ENCODE results near the gene STARD13. TPM values are rescaled to one million over a fixed set of nuclear protein-coding genes. Genes with fewer than 3 reads are reported as not detected.

The STARD13 gene
- total and polyA plus RNA-seq, 2 donors: 1.7 to 2.0 TPM

- H3K4me3 ChIP-seq (ENCODE audit: low read length in 2 of 2): no peak overlapping the region
- H3K9me3 ChIP-seq (ENCODE audit: control insufficient read depth in 2 of 2, insufficient read depth in 1 of 2, low read length in 1 of 2): no peaks in the 10 kb centered on the region
- DNase-seq (ENCODE audit: low read depth in 6 of 9, low spot score in 9 of 9): no peak
- no peaks in the 10 kb centered on the region for H3K4me1 ChIP-seq (ENCODE audit: control insufficient read depth in 2 of 2, insufficient read depth in 2 of 2, low read length in 2 of 2)
- no peak overlapping the region for H3K27ac ChIP-seq (ENCODE audit: low read depth in 1 of 2, low read length in 1 of 2)
- no peaks in the 10 kb centered on the region for H3K36me3 ChIP-seq (ENCODE audit: control insufficient read depth in 2 of 2, insufficient read depth in 2 of 2, low read length in 1 of 2)
- WGBS: 69% methylated on average over 4 of the region's 4 CpGs
- H3K27me3 ChIP-seq (ENCODE audit: control insufficient read depth in 2 of 2, insufficient read depth in 1 of 2, low read length in 1 of 2): no peaks in the 10 kb centered on the region
Measured at GRCh38 chr13:33312150-33312860, 26.8 kb upstream of the STARD13 start.

GRCh38 chr13:33311040-33311439 lies 25.5 kb upstream of the STARD13 start:
- WGBS: 95% methylated on average over 2 of the region's 2 CpGs
- Histone ChIP-seq H3K36me3 (ENCODE audit: control insufficient read depth in 2 of 2, insufficient read depth in 2 of 2, low read length in 1 of 2) (no peaks in the 10 kb centered on the region), H3K9me3 (ENCODE audit: control insufficient read depth in 2 of 2, insufficient read depth in 1 of 2, low read length in 1 of 2) (no peaks in the 10 kb centered on the region), H3K4me1 (ENCODE audit: control insufficient read depth in 2 of 2, insufficient read depth in 2 of 2, low read length in 2 of 2) (no peaks in the 10 kb centered on the region), H3K4me3 (ENCODE audit: low read length in 2 of 2) (no peak overlapping the region), H3K27ac (ENCODE audit: low read depth in 1 of 2, low read length in 1 of 2) (no peak overlapping the region), H3K27me3 (ENCODE audit: control insufficient read depth in 2 of 2, insufficient read depth in 1 of 2, low read length in 1 of 2) (no peaks in the 10 kb centered on the region)
- no peak for DNase-seq (ENCODE audit: low read depth in 6 of 9, low spot score in 9 of 9)

GRCh38 chr13:33310245-33311038 lies 24.9 kb upstream of the STARD13 start:
- Histone ChIP-seq H3K27ac (ENCODE audit: low read depth in 1 of 2, low read length in 1 of 2) (no peak overlapping the region), H3K27me3 (ENCODE audit: control insufficient read depth in 2 of 2, insufficient read depth in 1 of 2, low read length in 1 of 2) (no peaks in the 10 kb centered on the region), H3K9me3 (ENCODE audit: control insufficient read depth in 2 of 2, insufficient read depth in 1 of 2, low read length in 1 of 2) (no peaks in the 10 kb centered on the region), H3K4me3 (ENCODE audit: low read length in 2 of 2) (no peak overlapping the region), H3K4me1 (ENCODE audit: control insufficient read depth in 2 of 2, insufficient read depth in 2 of 2, low read length in 2 of 2) (no peaks in the 10 kb centered on the region), H3K36me3 (ENCODE audit: control insufficient read depth in 2 of 2, insufficient read depth in 2 of 2, low read length in 1 of 2) (no peaks in the 10 kb centered on the region)
- no peak for DNase-seq (ENCODE audit: low read depth in 6 of 9, low spot score in 9 of 9)
- 94% methylated on average over 4 of the region's 4 CpGs for WGBS

- no peak overlapping the region for H3K4me3 ChIP-seq (ENCODE audit: low read length in 2 of 2)
- H3K4me1 ChIP-seq (ENCODE audit: control insufficient read depth in 2 of 2, insufficient read depth in 2 of 2, low read length in 2 of 2): no peaks in the 10 kb centered on the region
- WGBS: 90% methylated on average over 1 of the region's 1 CpG
- DNase-seq (ENCODE audit: low read depth in 6 of 9, low spot score in 9 of 9): no peak
- no peaks in the 10 kb centered on the region for H3K36me3 ChIP-seq (ENCODE audit: control insufficient read depth in 2 of 2, insufficient read depth in 2 of 2, low read length in 1 of 2)
- H3K9me3 ChIP-seq (ENCODE audit: control insufficient read depth in 2 of 2, insufficient read depth in 1 of 2, low read length in 1 of 2): no peaks in the 10 kb centered on the region
- no peaks in the 10 kb centered on the region for H3K27me3 ChIP-seq (ENCODE audit: control insufficient read depth in 2 of 2, insufficient read depth in 1 of 2, low read length in 1 of 2)
- no peak overlapping the region for H3K27ac ChIP-seq (ENCODE audit: low read depth in 1 of 2, low read length in 1 of 2)
Measured at GRCh38 chr13:33308863-33309262, 23.3 kb upstream of the STARD13 start.

- no peaks in the 10 kb centered on the region for H3K9me3 ChIP-seq (ENCODE audit: control insufficient read depth in 2 of 2, insufficient read depth in 1 of 2, low read length in 1 of 2)
- H3K27me3 ChIP-seq (ENCODE audit: control insufficient read depth in 2 of 2, insufficient read depth in 1 of 2, low read length in 1 of 2): no peaks in the 10 kb centered on the region
- no peak overlapping the region for H3K4me3 ChIP-seq (ENCODE audit: low read length in 2 of 2)
- H3K36me3 ChIP-seq (ENCODE audit: control insufficient read depth in 2 of 2, insufficient read depth in 2 of 2, low read length in 1 of 2): no peaks in the 10 kb centered on the region
- no peaks in the 10 kb centered on the region for H3K4me1 ChIP-seq (ENCODE audit: control insufficient read depth in 2 of 2, insufficient read depth in 2 of 2, low read length in 2 of 2)
- H3K27ac ChIP-seq (ENCODE audit: low read depth in 1 of 2, low read length in 1 of 2): no peak overlapping the region
- WGBS: 67% methylated on average over 1 of the region's 1 CpG
- no peak for DNase-seq (ENCODE audit: low read depth in 6 of 9, low spot score in 9 of 9)
Measured at GRCh38 chr13:33307843-33308242, 22.3 kb upstream of the STARD13 start.

- no peaks in the 10 kb centered on the region for H3K27me3 ChIP-seq (ENCODE audit: control insufficient read depth in 2 of 2, insufficient read depth in 1 of 2, low read length in 1 of 2)
- H3K27ac ChIP-seq (ENCODE audit: low read depth in 1 of 2, low read length in 1 of 2): no peak overlapping the region
- H3K36me3 ChIP-seq (ENCODE audit: control insufficient read depth in 2 of 2, insufficient read depth in 2 of 2, low read length in 1 of 2): no peaks in the 10 kb centered on the region
- no peaks in the 10 kb centered on the region for H3K9me3 ChIP-seq (ENCODE audit: control insufficient read depth in 2 of 2, insufficient read depth in 1 of 2, low read length in 1 of 2)
- no peak for DNase-seq (ENCODE audit: low read depth in 6 of 9, low spot score in 9 of 9)
- H3K4me3 ChIP-seq (ENCODE audit: low read length in 2 of 2): no peak overlapping the region
- H3K4me1 ChIP-seq (ENCODE audit: control insufficient read depth in 2 of 2, insufficient read depth in 2 of 2, low read length in 2 of 2): no peaks in the 10 kb centered on the region
- whole genome bisulfite sequencing: 89% methylated on average over 3 of the region's 3 CpGs
Measured at GRCh38 chr13:33303855-33304597, 18.5 kb upstream of the STARD13 start.

- Histone ChIP-seq H3K9me3 (ENCODE audit: control insufficient read depth in 2 of 2, insufficient read depth in 1 of 2, low read length in 1 of 2) (no peaks in the 10 kb centered on the region), H3K36me3 (ENCODE audit: control insufficient read depth in 2 of 2, insufficient read depth in 2 of 2, low read length in 1 of 2) (no peaks in the 10 kb centered on the region), H3K27ac (ENCODE audit: low read depth in 1 of 2, low read length in 1 of 2) (no peak overlapping the region), H3K4me3 (ENCODE audit: low read length in 2 of 2) (no peak overlapping the region), H3K4me1 (ENCODE audit: control insufficient read depth in 2 of 2, insufficient read depth in 2 of 2, low read length in 2 of 2) (no peaks in the 10 kb centered on the region), H3K27me3 (ENCODE audit: control insufficient read depth in 2 of 2, insufficient read depth in 1 of 2, low read length in 1 of 2) (no peaks in the 10 kb centered on the region)
- no peak for DNase-seq (ENCODE audit: low read depth in 6 of 9, low spot score in 9 of 9)
- WGBS: 91% methylated on average over 3 of the region's 3 CpGs
Measured at GRCh38 chr13:33299626-33300025, 14.1 kb upstream of the STARD13 start.

GRCh38 chr13:33296793-33297425 lies 11.4 kb upstream of the STARD13 start:
- Histone ChIP-seq H3K27me3 (ENCODE audit: control insufficient read depth in 2 of 2, insufficient read depth in 1 of 2, low read length in 1 of 2) (no peaks in the 10 kb centered on the region), H3K27ac (ENCODE audit: low read depth in 1 of 2, low read length in 1 of 2) (no peak overlapping the region), H3K36me3 (ENCODE audit: control insufficient read depth in 2 of 2, insufficient read depth in 2 of 2, low read length in 1 of 2) (no peaks in the 10 kb centered on the region), H3K4me3 (ENCODE audit: low read length in 2 of 2) (no peak overlapping the region), H3K4me1 (ENCODE audit: control insufficient read depth in 2 of 2, insufficient read depth in 2 of 2, low read length in 2 of 2) (no peaks in the 10 kb centered on the region), H3K9me3 (ENCODE audit: control insufficient read depth in 2 of 2, insufficient read depth in 1 of 2, low read length in 1 of 2) (no peaks in the 10 kb centered on the region)
- no peak for DNase-seq (ENCODE audit: low read depth in 6 of 9, low spot score in 9 of 9)
- 97% methylated on average over 7 of the region's 7 CpGs for WGBS

Measured in thymus (tissue), 11 donors.